ENCODE measurements around the gene STK32C.

DNA sequence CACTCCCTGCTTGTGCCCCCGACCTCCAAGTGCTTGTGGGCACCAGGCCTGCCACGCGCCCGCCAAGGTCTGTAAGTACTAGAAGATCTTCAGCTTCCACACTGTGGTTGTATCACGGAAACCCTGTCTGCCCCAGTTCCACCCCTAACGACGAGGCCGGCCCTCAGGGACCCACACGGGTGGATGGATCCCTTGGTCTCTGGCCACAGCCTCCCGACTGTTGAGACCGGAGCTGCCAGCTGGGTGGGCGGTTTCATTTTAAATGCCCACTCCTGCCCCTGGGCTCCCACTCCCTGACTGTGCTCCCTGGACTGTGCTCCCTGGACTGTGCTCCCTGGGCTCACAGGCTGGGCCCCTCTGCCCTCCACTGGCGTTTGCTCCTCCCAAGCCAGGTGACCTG is 70.9 kb downstream of the STK32C start:
- TF ChIP-seq SIN3A (IDR thresholded peaks at IDR 0.05; ENCODE audit: borderline replicate concordance, insufficient read depth, low read length) (no peak), POLR2AphosphoS5 (IDR thresholded peaks at IDR 0.05; ENCODE audit: low read depth, low read length) (no peak), TAF1 (IDR thresholded peaks at IDR 0.05; ENCODE audit: borderline replicate concordance, insufficient read depth, low read length) (no peak)

All from PFSK-1 (cell line).